ENCODE data around the gene GSC. TPM values are rescaled to one million over a fixed set of nuclear protein-coding genes. Genes with fewer than 3 reads are reported as not detected.

GSC gene
- total and polyA plus RNA-seq, 2 donors (not counting 3 experiments of a cell fraction or from before 2014, with no cell fraction given), result not detected

- H3K27ac ChIP-seq (ENCODE audit: insufficient read depth, low read depth, low read length), result no peak overlapping the region
- no peak overlapping the region for H2AFZ ChIP-seq (ENCODE audit: low read depth, low read length)
- H3K36me3 ChIP-seq (ENCODE audit: control insufficient read depth in 2 of 2, extremely low read depth in 1 of 2, insufficient read depth in 2 of 2, low read length in 2 of 2), result no peaks in the 10 kb centered on the region
- dilution Hi-C loops (cut with MboI; ENCODE audit: extremely low pct_ligation_motif_present, low sequenced_read_pairs) (no loop called here), intact Hi-C loops (cut with micrococcal nuclease) (no loop called here)
- no peaks in the 10 kb centered on the region for H3K9me1 ChIP-seq (replicated peaks; ENCODE audit: control insufficient read depth, extremely low read depth, insufficient read depth, low read length)
- no peaks in the 10 kb centered on the region for H3K4me1 ChIP-seq (ENCODE audit: control insufficient read depth, extremely low read depth, insufficient read depth, low read length)
- ChIA-PET CTCF (interaction anchor here (1.9 kb wide), 1 partner anchor 11 kb away, joined by 4 read pairs; no protein-coding TSS in a partner anchor), POLR2A (no interaction called here)
- DNase-seq (ENCODE audit: low read depth, low spot score), result no peak
- no peak overlapping the region for H3K4me2 ChIP-seq (ENCODE audit: insufficient read depth, low read length)
- no TSS peak for BruUV-seq (replicated peaks)
- H3K4me3 ChIP-seq (replicated peaks in 1 of 3; ENCODE audit: insufficient read depth in 1 of 3, low read depth in 1 of 3, low read length in 3 of 3), result no peak overlapping the region
- H3K27me3 ChIP-seq (ENCODE audit: control insufficient read depth in 2 of 2, insufficient read depth in 2 of 2, low read length in 2 of 2), result no peaks in the 10 kb centered on the region
- no peak overlapping the region for H3K9ac ChIP-seq (replicated peaks; ENCODE audit: extremely low read depth, insufficient read depth, low read length)
- no peak for TF ChIP-seq MAX (IDR thresholded peaks at IDR 0.05; ENCODE audit: insufficient read depth, insufficient read length)
- no peak for TF ChIP-seq MYC (IDR thresholded peaks at IDR 0.05; ENCODE audit: low read depth, low read length)
- no peak for TF ChIP-seq GATA2 (IDR thresholded peaks at IDR 0.05; ENCODE audit: insufficient read depth, insufficient read length, low read depth, low read length)
- TF ChIP-seq JUN (IDR thresholded peaks at IDR 0.05; ENCODE audit: borderline replicate concordance, insufficient read depth, insufficient read length, low read depth), result no peak
- TF ChIP-seq POLR2AphosphoS5 (IDR thresholded peaks at IDR 0.05; ENCODE audit: insufficient read depth, low read depth, low read length), result no peak
- TF ChIP-seq FOS (IDR thresholded peaks at IDR 0.05; ENCODE audit: borderline replicate concordance, insufficient read depth, low read length), result no peak
- TF ChIP-seq POLR2A (IDR thresholded peaks at IDR 0.05; ENCODE audit: low read depth, low read length), result no peak
- TF ChIP-seq EZH2 (IDR thresholded peaks at IDR 0.05; ENCODE audit: borderline replicate concordance, low read depth, low read length, severe bottlenecking), result no peak
- TF ChIP-seq CTCF (IDR thresholded peaks at IDR 0.05; ENCODE audit: extremely low read depth in 1 of 2, insufficient read depth in 1 of 2, low read depth in 1 of 2, low read length in 2 of 2), result no peak
- no peak for FAIRE-seq
- no peaks in the 10 kb centered on the region for H3K9me3 ChIP-seq (replicated peaks; ENCODE audit: control insufficient read depth, insufficient read depth, low read length)
- H4K20me1 ChIP-seq (replicated peaks; ENCODE audit: control insufficient read depth, extremely low read depth, insufficient read depth, low read length), result no peaks in the 10 kb centered on the region
- no peaks in the 10 kb centered on the region for H3K79me2 ChIP-seq (ENCODE audit: control insufficient read depth, insufficient read depth, low read length)
Measured at GRCh38 chr14:94756310-94756882, 13.5 kb downstream of the GSC start.

Data from endothelial cell of umbilical vein (primary cell).